MCF 10A (cell line): Measurements from ENCODE around the gene DLL3. TPM values are rescaled to one million over a fixed set of nuclear protein-coding genes. Genes with fewer than 3 reads are reported as not detected.

Source experiments
- BruUV-seq: library from RNA; stranded (reverse); fragments of 400-500 nt; replicated peaks from 2 replicates; lab custom pipeline; 2021; lab: Mats Ljungman, UMichigan
- CTCF ChIA-PET: fragments of 300-600 bp; sonication (Branson Sonifier 250); formaldehyde crosslinking; extraction: SDS; loops from one replicate; lab custom pipeline; 2021; ENCODE audit warnings: antibody characterized with exemption, inconsistent platforms; lab: Yijun Ruan, JAX
- POLR2A ChIA-PET: fragments of 300-600, 350-650 bp; sonication (Branson Sonifier 250); formaldehyde crosslinking; extraction: SDS; loops from one replicate; lab custom pipeline; 2020; ENCODE audit warnings: antibody characterized with exemption, inconsistent platforms; lab: Yijun Ruan, JAX
- DNase-seq: peaks from one replicate; pipeline ENCODE4 v3.0.0-alpha.2; 2018; ENCODE audit not compliant: unreplicated experiment
- H3K27ac Mint-ChIP-seq: one replicate; pipeline ENCODE4 v1.8.0; 2022; ENCODE audit warnings: mild to moderate bottlenecking, low read depth, mixed read lengths; ENCODE audit not compliant: unreplicated experiment
- H3K27me3 Mint-ChIP-seq: one replicate; pipeline ENCODE4 v1.8.0; 2022; ENCODE audit warnings: mixed read lengths; ENCODE audit not compliant: insufficient read depth, unreplicated experiment
- H3K36me3 Mint-ChIP-seq: one replicate; pipeline ENCODE4 v1.8.0; 2022; ENCODE audit warnings: mild to moderate bottlenecking, moderate library complexity, mixed read lengths; ENCODE audit not compliant: insufficient read depth, unreplicated experiment
- H3K4me1 Mint-ChIP-seq: one replicate; pipeline ENCODE4 v1.8.0; 2022; ENCODE audit warnings: mixed read lengths; ENCODE audit not compliant: insufficient read depth, unreplicated experiment
- H3K4me3 Mint-ChIP-seq: one replicate; pipeline ENCODE4 v1.8.0; 2022; ENCODE audit warnings: mild to moderate bottlenecking, moderate library complexity, mixed read lengths; ENCODE audit not compliant: unreplicated experiment
- H3K9me3 Mint-ChIP-seq: one replicate; pipeline ENCODE4 v1.8.0; 2022; ENCODE audit warnings: mixed read lengths; ENCODE audit not compliant: unreplicated experiment
- CTCF ChIP-seq: fragments of 200-600 bp; IDR thresholded peaks from one replicate; pipeline ENCODE4 v1.8.0; 2022; ENCODE audit warnings: antibody characterized with exemption, mild to moderate bottlenecking; ENCODE audit not compliant: unreplicated experiment
- intact Hi-C: fragments of 100-400 bp; cut with micrococcal nuclease; formaldehyde crosslinking; loops from 2 replicates; pipeline ENCODE4 v1.14.1; 2022
- total RNA-seq: library from RNA; stranded (reverse); gene quantifications from 2 replicates; pipeline ENCODE4 v1.2.3, GENCODE V29; 2022

DLL3 gene
- total RNA-seq, 1 experiment from 2014 or later: 0.68 TPM

- TF ChIP-seq CTCF: no peak
- no TSS peak for BruUV-seq
- ChIA-PET CTCF (interaction anchor here (0.6 to 4.7 kb wide), 7 partner anchors 20 to 70 kb away, joined by 3 to 41 read pairs (median 4); partner anchors contain the start of gene EID2B), POLR2A (interaction anchor here (1.3 kb wide), 1 partner anchor 60 kb away, joined by 3 read pairs; the partner anchor contains the start of gene EID2B)
- Mint-ChIP-seq H3K27ac (no peak overlapping the region), H3K9me3 (no peaks in the 10 kb centered on the region), H3K27me3 (no peaks in the 10 kb centered on the region), H3K36me3 (peaks cover 61% of the 10 kb centered on the region), H3K4me3 (no peak overlapping the region), H3K4me1 (no peaks in the 10 kb centered on the region)
- DNase-seq: no peak
- intact Hi-C loops: no loop called here
These were observed 25.9 kb upstream of the DLL3 start for GRCh38 chr19:39472746-39473442.

- H3K27me3 Mint-ChIP-seq: no peaks in the 10 kb centered on the region
- ChIA-PET POLR2A (interaction anchor here (1.3 kb wide), 1 partner anchor 38 kb away, joined by 3 read pairs; the partner anchor contains the start of gene RPS16), CTCF (interaction anchor here (0.6 to 4.7 kb wide), 18 partner anchors 8 to 403 kb away, joined by 3 to 41 read pairs (median 4); partner anchors contain the start of genes EID2B and SUPT5H)
- intact Hi-C loops: no loop called here
- DNase-seq: no peak
- no peak for TF ChIP-seq CTCF
- H3K27ac Mint-ChIP-seq: no peak overlapping the region
- H3K36me3 Mint-ChIP-seq: peaks cover 67% of the 10 kb centered on the region
- no peaks in the 10 kb centered on the region for H3K9me3 Mint-ChIP-seq
- no peaks in the 10 kb centered on the region for H3K4me1 Mint-ChIP-seq
- no TSS peak for BruUV-seq
- no peak overlapping the region for H3K4me3 Mint-ChIP-seq
These were observed 25.2 kb upstream of the DLL3 start for GRCh38 chr19:39473443-39473960.

GRCh38 chr19:39474139-39474620, 24.6 kb upstream of the DLL3 start:
- peak; percentile 46 for DNase-seq
- POLR2A ChIA-PET: interaction anchor here (1.3 kb wide), 1 partner anchor 38 kb away, joined by 3 read pairs; the partner anchor contains the start of gene RPS16
- no TSS peak for BruUV-seq

More at GRCh38 chr19:39474139-39474620, 24.6 kb upstream of the DLL3 start:
- H3K4me1 Mint-ChIP-seq: no peaks in the 10 kb centered on the region
- H3K36me3 Mint-ChIP-seq: peaks cover 67% of the 10 kb centered on the region
- TF ChIP-seq CTCF: peak; percentile 86
- H3K27me3 Mint-ChIP-seq: no peaks in the 10 kb centered on the region
- intact Hi-C loops: loop anchor here (1.0 kb wide), 1 partner anchor 58 kb away; the partner anchor contains the start of gene EID2B
- CTCF ChIA-PET: interaction anchor here (0.6 to 4.7 kb wide), 38 partner anchors 8 to 404 kb away, joined by 3 to 41 read pairs (median 4); partner anchors contain the start of genes DLL3, EID2, EID2B and RPS16
- H3K27ac Mint-ChIP-seq: no peak overlapping the region
- no peaks in the 10 kb centered on the region for H3K9me3 Mint-ChIP-seq
- no peak overlapping the region for H3K4me3 Mint-ChIP-seq
